M059J (cell line): ENCODE measurements around the gene MYOG. TPM values are rescaled to one million over a fixed set of nuclear protein-coding genes. Genes with fewer than 3 reads are reported as not detected.

Experiments used
- DNase-seq: peaks from one replicate; pipeline ENCODE4 v3.0.0-alpha.2; 2012; ENCODE audit warnings: low read depth
- total RNA-seq: library from RNA; depleted of rRNA; stranded (reverse); fragments of >200 nt; shearing (Covaris generic); gene quantifications from 2 replicates; pipeline ENCODE4 v1.2.3, GENCODE V29; 2014

MYOG gene
- total RNA-seq, 1 experiment from 2014 or later = not detected

- no peak for DNase-seq
Observed at GRCh38 chr1:203090421-203091198, 4.8 kb upstream of the MYOG start.

- no peak for DNase-seq
Observed at GRCh38 chr1:203089651-203090045, 3.8 kb upstream of the MYOG start.

- no peak for DNase-seq
Observed at GRCh38 chr1:203089001-203089650, 3.3 kb upstream of the MYOG start.

GRCh38 chr1:203088441-203088840 is 2.6 kb upstream of the MYOG start:
- DNase-seq = no peak

GRCh38 chr1:203086992-203087763 is 1.4 kb upstream of the MYOG start:
- no peak for DNase-seq

- DNase-seq = no peak
Observed at GRCh38 chr1:203084588-203085527, 954 bp downstream of the MYOG start.

- DNase-seq = no peak
Observed at GRCh38 chr1:203083463-203083921, 2.3 kb downstream of the MYOG start.

- no peak for DNase-seq
Observed at GRCh38 chr1:203082571-203083462, 3.0 kb downstream of the MYOG start.

- no peak for DNase-seq
Observed at GRCh38 chr1:203082231-203082505, 3.6 kb downstream of the MYOG start.

- no peak for DNase-seq
Observed at GRCh38 chr1:203081465-203082230, 4.2 kb downstream of the MYOG start.

- DNase-seq = no peak
Observed at GRCh38 chr1:203080456-203080855, 5.4 kb downstream of the MYOG start.

- no peak for DNase-seq
Observed at GRCh38 chr1:203078478-203078877, 7.3 kb downstream of the MYOG start.

GRCh38 chr1:203077956-203078355 is 7.9 kb downstream of the MYOG start:
- no peak for DNase-seq

GRCh38 chr1:203077367-203077766 is 8.4 kb downstream of the MYOG start:
- DNase-seq = no peak

- no peak for DNase-seq
Observed at GRCh38 chr1:203076031-203076511, 9.7 kb downstream of the MYOG start.

- no peak for DNase-seq
Observed at GRCh38 chr1:203075236-203076030, 10.4 kb downstream of the MYOG start.

GRCh38 chr1:203074610-203075009 is 11.2 kb downstream of the MYOG start:
- DNase-seq = no peak

GRCh38 chr1:203073469-203073868 is 12.3 kb downstream of the MYOG start:
- no peak for DNase-seq

- peak; percentile 18 for DNase-seq
Observed at GRCh38 chr1:203072911-203073310, 12.9 kb downstream of the MYOG start.
